HepG2 (cell line): ENCODE results near the gene WIPF2. TPM values are rescaled to one million over a fixed set of nuclear protein-coding genes. Genes with fewer than 3 reads are reported as not detected.

Source experiments
- AGO1 ChIP-seq: fragments of 200-400 bp; formaldehyde crosslinking; IDR thresholded peaks from 2 replicates; pipeline ENCODE4 v1.6.1; 2017; ENCODE audit warnings: mild to moderate bottlenecking, low read depth, low read length, moderate library complexity; ENCODE audit not compliant: poor library complexity, severe bottlenecking
- ELF3 ChIP-seq: IDR thresholded peaks from 2 replicates; pipeline ENCODE4 v1.6.1; 2016; ENCODE audit warnings: missing genetic modification reagents, missing compliant biosample characterization
- GABPA ChIP-seq, 2 experiments: IDR thresholded peaks; 2 replicates each; pipeline ENCODE4 v1.6.1; 2011 to 2016; ENCODE audit warnings: low read depth in 2 of 2, low read length in 1 of 2, missing biosample characterization in 1 of 2, missing genetic modification characterization in 1 of 2
- HMGA1 ChIP-seq: sonication (generic); formaldehyde crosslinking; conservative IDR thresholded peaks from 2 replicates; pipeline ENCODE4 v1.4.0; 2020; ENCODE audit warnings: missing genetic modification reagents
- HNF4G ChIP-seq, 2 experiments: sonication (generic) in 1 of 2; formaldehyde crosslinking in 1 of 2; IDR thresholded peaks; 2 replicates each; pipeline versions ENCODE4 v1.4.0 to v1.6.1; 2011 to 2020; ENCODE audit warnings: borderline replicate concordance in 2 of 2, low read depth in 2 of 2, mild to moderate bottlenecking in 2 of 2, low read length in 1 of 2, missing genetic modification reagents in 1 of 2, moderate library complexity in 1 of 2
- NFYB ChIP-seq: sonication (generic); formaldehyde crosslinking; IDR thresholded peaks from 2 replicates; pipeline ENCODE4 v1.4.0; 2020; ENCODE audit warnings: missing genetic modification reagents
- PHF5A ChIP-seq: IDR thresholded peaks from one replicate; pipeline ENCODE4 v1.6.1; 2018; ENCODE audit warnings: low read depth, missing genetic modification reagents; ENCODE audit not compliant: unreplicated experiment
- RBM22 ChIP-seq: fragments of 200-400 bp; formaldehyde crosslinking; optimal IDR thresholded peaks from 2 replicates; pipeline ENCODE3; 2017; ENCODE audit warnings: mild to moderate bottlenecking, low read length, moderate library complexity
- SIX4 ChIP-seq: sonication (generic); formaldehyde crosslinking; IDR thresholded peaks from 2 replicates; pipeline ENCODE4 v1.4.0; 2020; ENCODE audit warnings: missing genetic modification reagents
- SMAD9 ChIP-seq: sonication (generic); formaldehyde crosslinking; IDR thresholded peaks from 2 replicates; pipeline ENCODE4 v1.5.1; 2020; ENCODE audit warnings: mild to moderate bottlenecking, missing genetic modification reagents
- SRSF4 ChIP-seq: fragments of 200-400 bp; formaldehyde crosslinking; IDR thresholded peaks from one replicate; pipeline ENCODE4 v1.6.1; 2018; ENCODE audit warnings: mild to moderate bottlenecking, low read depth, low read length, moderate library complexity; ENCODE audit not compliant: poor library complexity, severe bottlenecking
- ZNF547 ChIP-seq: sonication (generic); formaldehyde crosslinking; IDR thresholded peaks from 2 replicates; pipeline ENCODE4 v1.5.1; 2020; ENCODE audit warnings: mild to moderate bottlenecking, missing genetic modification reagents
- ZNF670 ChIP-seq: sonication (generic); formaldehyde crosslinking; IDR thresholded peaks from 2 replicates; pipeline ENCODE4 v1.8.0; 2022; ENCODE audit warnings: mild to moderate bottlenecking, missing genetic modification reagents, borderline replicate concordance
- ZNF724P ChIP-seq: sonication (generic); formaldehyde crosslinking; IDR thresholded peaks from 2 replicates; pipeline ENCODE4 v1.8.0; 2022; ENCODE audit warnings: missing genetic modification reagents, borderline replicate concordance
- polyA plus RNA-seq, 8 experiments: library from polyadenylated mRNA; depleted of rRNA in 3 of 8; stranded (reverse) in 7 of 8; unstranded in 1 of 8; fragments of >200 nt; fragmentation: Illumina TruSeq in 4 of 8; extraction: Trizol in 4 of 8; gene quantifications; 2 replicates each; pipeline versions ENCODE4 v1.2.1 to v1.2.3, GENCODE V29; 2011 to 2016; ENCODE audit warnings: low read depth in 4 of 8, missing spikeins in 1 of 8, mixed read lengths in 1 of 8; ENCODE audit not compliant: insufficient read depth in 1 of 8
- total RNA-seq, 5 experiments: library from RNA; depleted of rRNA; stranded (reverse); fragments of >200 nt; fragmentation: Illumina TruSeq; extraction: Trizol; gene quantifications; 2 replicates each; pipeline ENCODE4 v1.2.3, GENCODE V29; 2016; ENCODE audit warnings: low read depth in 1 of 5
- TF ChIP-seq, protein P1 (sequence below): sonication (generic); formaldehyde crosslinking; IDR thresholded peaks from 2 replicates; pipeline ENCODE4 v1.5.0; 2020; ENCODE audit warnings: mild to moderate bottlenecking, low read depth, missing genetic modification reagents, borderline replicate concordance
- TF ChIP-seq, protein P2 (sequence below): sonication (generic); formaldehyde crosslinking; IDR thresholded peaks from 2 replicates; pipeline ENCODE4 v1.8.1; 2023; ENCODE audit warnings: mild to moderate bottlenecking, moderate library complexity, missing genetic modification reagents
- TF ChIP-seq, protein P3 (sequence below): IDR thresholded peaks from 2 replicates; pipeline ENCODE4 v1.6.1; 2016; ENCODE audit warnings: mild to moderate bottlenecking
- TF ChIP-seq, protein P4 (sequence below): sonication (generic); formaldehyde crosslinking; conservative IDR thresholded peaks from 2 replicates; pipeline ENCODE4 v1.4.0; 2020; ENCODE audit warnings: missing genetic modification reagents
- TF ChIP-seq, protein P5 (sequence below): sonication (generic); formaldehyde crosslinking; IDR thresholded peaks from 2 replicates; pipeline ENCODE4 v1.4.0; 2020; ENCODE audit warnings: missing genetic modification reagents, borderline replicate concordance

The WIPF2 gene
- total and polyA plus RNA-seq, 2 of the 13 experiments (the other 11 are each of a cell fraction or from before 2014, with no cell fraction given): 7.2 to 10.8 TPM

DNA sequence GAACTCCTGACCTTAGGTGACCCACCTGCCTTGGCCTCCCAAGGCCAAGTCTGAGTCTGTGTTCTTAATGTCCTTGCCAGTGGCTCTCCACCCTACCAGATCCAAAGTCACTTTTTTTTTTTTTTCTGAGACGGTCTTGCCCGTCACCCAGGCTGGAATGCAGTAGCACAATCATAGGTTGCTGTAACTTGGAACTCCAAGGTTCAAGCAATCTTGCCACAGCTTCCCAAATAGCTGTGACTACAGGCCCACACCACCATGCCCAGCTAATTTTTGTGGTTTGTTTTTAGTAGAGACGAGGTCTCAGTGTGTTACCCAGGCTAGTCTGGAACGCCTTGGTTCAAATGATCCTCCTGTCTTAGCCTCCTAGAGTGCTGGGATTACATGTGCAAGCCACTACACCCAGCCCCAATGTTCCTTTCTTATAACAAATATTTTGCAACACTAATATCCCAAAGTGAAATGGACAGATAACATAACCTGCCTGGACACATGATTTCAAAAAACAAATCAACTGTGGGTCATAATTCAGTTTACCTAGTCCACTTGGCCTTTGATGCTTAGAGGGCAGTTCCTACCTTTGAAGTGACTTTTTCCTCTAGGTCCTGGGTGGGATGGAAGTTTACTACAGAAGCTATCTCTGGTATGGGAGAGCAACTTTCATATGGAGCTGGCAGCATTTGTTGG, 45.9 kb upstream of the WIPF2 start (continued):
- TF ChIP-seq SRSF4 (no peak), HMGA1 (CRISPR knock-in tag) (no peak), ELF3 (CRISPR knock-in tag) (peak; percentile 77), PHF5A (no peak), HNF4G (IDR thresholded peaks at IDR 0.05; ENCODE audit: borderline replicate concordance, low read depth, low read length) (no peak; the same call in 1 of the 2 replicates), HNF4G (CRISPR knock-in tag; IDR thresholded peaks at IDR 0.05; ENCODE audit: borderline replicate concordance, low read depth) (no peak; the same call in 1 of the 2 replicates), SMAD9 (CRISPR knock-in tag) (no peak), ZNF547 (CRISPR knock-in tag) (no peak), ZNF670 (CRISPR knock-in tag) (no peak), ZNF724P (no peak), GABPA (IDR thresholded peaks at IDR 0.05; ENCODE audit: low read depth, low read length) (no peak), GABPA (CRISPR knock-in tag; IDR thresholded peaks at IDR 0.05; ENCODE audit: low read depth) (no peak), AGO1 (no peak), RBM22 (peak; percentile 17), SIX4 (CRISPR knock-in tag) (peak; percentile 54; the same call in 1 of the 2 replicates), NFYB (no peak)
- TF ChIP-seq, protein P1, sequence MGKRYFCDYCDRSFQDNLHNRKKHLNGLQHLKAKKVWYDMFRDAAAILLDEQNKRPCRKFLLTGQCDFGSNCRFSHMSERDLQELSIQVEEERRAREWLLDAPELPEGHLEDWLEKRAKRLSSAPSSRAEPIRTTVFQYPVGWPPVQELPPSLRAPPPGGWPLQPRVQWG (CRISPR knock-in tag): no peak
- TF ChIP-seq, protein P2, sequence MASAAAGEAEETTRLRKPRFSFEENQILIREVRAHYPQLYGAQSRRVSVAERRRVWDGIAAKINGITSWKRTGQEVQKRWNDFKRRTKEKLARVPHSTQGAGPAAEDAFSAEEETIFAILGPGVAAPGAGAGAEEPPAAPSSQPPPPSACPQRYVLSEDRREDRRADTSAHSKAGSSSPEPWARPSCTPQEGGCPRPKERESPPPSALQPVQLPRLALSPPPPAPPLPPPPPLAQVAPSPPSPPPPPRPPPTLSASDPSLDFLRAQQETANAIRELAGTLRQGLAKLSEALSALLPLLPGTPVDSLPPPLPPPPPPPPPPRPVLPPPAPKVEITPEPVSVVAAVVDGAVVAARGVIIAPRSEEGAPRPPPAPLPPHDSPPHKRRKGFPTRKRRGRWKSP (CRISPR knock-in tag): no peak
- TF ChIP-seq, protein P3, sequence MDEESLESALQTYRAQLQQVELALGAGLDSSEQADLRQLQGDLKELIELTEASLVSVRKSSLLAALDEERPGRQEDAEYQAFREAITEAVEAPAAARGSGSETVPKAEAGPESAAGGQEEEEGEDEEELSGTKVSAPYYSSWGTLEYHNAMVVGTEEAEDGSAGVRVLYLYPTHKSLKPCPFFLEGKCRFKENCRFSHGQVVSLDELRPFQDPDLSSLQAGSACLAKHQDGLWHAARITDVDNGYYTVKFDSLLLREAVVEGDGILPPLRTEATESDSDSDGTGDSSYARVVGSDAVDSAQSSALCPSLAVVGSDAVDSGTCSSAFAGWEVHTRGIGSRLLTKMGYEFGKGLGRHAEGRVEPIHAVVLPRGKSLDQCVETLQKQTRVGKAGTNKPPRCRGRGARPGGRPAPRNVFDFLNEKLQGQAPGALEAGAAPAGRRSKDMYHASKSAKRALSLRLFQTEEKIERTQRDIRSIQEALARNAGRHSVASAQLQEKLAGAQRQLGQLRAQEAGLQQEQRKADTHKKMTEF: peak; percentile 63
- TF ChIP-seq, protein P4, sequence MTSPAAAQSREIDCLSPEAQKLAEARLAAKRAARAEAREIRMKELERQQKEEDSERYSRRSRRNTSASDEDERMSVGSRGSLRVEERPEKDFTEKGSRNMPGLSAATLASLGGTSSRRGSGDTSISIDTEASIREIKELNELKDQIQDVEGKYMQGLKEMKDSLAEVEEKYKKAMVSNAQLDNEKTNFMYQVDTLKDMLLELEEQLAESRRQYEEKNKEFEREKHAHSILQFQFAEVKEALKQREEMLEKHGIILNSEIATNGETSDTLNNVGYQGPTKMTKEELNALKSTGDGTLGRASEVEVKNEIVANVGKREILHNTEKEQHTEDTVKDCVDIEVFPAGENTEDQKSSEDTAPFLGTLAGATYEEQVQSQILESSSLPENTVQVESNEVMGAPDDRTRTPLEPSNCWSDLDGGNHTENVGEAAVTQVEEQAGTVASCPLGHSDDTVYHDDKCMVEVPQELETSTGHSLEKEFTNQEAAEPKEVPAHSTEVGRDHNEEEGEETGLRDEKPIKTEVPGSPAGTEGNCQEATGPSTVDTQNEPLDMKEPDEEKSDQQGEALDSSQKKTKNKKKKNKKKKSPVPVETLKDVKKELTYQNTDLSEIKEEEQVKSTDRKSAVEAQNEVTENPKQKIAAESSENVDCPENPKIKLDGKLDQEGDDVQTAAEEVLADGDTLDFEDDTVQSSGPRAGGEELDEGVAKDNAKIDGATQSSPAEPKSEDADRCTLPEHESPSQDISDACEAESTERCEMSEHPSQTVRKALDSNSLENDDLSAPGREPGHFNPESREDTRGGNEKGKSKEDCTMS (CRISPR knock-in tag): no peak
- TF ChIP-seq, protein P5, sequence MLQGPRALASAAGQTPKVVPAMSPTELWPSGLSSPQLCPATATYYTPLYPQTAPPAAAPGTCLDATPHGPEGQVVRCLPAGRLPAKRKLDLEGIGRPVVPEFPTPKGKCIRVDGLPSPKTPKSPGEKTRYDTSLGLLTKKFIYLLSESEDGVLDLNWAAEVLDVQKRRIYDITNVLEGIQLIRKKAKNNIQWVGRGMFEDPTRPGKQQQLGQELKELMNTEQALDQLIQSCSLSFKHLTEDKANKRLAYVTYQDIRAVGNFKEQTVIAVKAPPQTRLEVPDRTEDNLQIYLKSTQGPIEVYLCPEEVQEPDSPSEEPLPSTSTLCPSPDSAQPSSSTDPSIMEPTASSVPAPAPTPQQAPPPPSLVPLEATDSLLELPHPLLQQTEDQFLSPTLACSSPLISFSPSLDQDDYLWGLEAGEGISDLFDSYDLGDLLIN: no peak
